CD4-positive, alpha-beta T cell treated with Interleukin-17A for 4 hours (primary cell): ENCODE data around the gene ZBED1.
"Not testable (repeated sequence)": the region's sequence is repeated elsewhere in the genome, so short reads cannot be mapped to it uniquely, and the experiment has no call there.

ENCODE experiments used
- DNase-seq: peaks from one replicate; pipeline ENCODE4 v3.0.0-alpha.2; 2020; ENCODE audit warnings: mixed read lengths

The ZBED1 gene

DNA sequence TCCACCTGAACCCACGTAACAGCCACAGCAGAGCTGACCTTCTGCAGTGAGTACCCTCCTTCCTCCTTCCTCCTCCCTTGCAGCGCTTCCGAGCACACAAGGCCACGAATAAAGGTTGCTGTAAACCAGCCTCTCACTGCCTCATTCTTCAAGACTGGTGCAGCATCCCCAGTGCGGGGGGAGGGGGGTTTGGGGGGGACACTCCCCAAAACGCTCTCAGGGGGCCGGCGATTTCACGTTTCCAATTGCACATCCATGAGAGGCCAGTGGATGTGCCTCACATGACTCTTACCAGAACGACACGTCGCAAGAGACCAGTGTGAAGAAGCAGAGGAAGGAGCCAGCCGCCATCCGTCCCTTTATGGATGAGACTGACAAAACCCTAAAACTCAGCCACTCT is 5.2 kb downstream of the ZBED1 start:
- no peak for DNase-seq

DNA sequence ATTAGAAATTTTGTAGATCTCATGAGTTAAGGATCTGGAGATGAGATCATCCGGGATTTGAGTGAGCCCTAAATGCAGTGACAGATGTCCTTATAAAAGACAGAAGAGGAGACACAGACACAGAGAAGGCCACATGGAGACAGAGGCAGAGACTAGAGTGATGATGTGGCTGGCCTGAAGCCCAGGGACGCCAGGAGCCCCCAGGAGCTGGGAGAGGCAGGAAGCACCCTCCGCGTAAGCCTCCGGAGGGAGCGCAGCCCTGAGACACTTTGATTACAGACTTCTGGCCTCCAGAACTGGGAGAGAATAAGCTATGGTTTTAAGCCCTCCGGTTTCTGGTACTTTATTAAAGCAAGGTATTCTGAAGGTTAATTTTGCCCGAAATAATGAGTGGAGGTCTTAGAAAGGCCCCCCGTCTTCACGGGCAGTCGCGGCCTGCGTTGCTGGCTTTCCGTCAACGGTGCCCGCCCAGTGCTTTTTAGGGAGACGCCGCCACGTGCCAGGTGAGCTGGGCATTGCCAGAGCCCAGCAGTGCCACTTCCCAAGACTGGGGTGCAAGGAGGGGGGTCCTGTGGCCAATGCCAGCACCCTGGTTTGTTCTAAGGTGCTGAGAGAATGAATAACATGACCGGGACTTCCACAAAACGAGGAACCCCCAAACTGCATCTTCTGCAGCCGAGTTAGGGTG is 8.1 kb downstream of the ZBED1 start:
- no peak for DNase-seq

DNA sequence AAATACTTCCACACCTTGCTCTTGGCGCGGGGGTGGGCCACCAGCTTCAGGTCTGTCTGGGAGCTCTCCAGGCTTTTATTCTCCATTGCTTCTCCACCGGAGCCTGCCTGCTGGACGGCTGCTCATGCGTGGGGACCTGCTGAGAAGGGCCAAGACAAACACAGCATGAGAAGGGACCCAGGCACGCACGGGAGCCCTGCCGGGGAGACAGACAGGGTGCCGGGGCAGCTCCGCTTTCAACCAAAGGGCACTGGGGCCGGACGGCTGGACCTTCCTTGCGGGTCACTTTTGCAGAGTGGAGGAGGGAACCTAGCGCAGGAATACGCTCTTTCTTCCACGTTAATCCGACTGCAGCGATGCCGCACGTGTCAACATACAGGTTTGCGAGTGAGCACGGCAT is 10.1 kb downstream of the ZBED1 start:
- no peak for DNase-seq

DNA sequence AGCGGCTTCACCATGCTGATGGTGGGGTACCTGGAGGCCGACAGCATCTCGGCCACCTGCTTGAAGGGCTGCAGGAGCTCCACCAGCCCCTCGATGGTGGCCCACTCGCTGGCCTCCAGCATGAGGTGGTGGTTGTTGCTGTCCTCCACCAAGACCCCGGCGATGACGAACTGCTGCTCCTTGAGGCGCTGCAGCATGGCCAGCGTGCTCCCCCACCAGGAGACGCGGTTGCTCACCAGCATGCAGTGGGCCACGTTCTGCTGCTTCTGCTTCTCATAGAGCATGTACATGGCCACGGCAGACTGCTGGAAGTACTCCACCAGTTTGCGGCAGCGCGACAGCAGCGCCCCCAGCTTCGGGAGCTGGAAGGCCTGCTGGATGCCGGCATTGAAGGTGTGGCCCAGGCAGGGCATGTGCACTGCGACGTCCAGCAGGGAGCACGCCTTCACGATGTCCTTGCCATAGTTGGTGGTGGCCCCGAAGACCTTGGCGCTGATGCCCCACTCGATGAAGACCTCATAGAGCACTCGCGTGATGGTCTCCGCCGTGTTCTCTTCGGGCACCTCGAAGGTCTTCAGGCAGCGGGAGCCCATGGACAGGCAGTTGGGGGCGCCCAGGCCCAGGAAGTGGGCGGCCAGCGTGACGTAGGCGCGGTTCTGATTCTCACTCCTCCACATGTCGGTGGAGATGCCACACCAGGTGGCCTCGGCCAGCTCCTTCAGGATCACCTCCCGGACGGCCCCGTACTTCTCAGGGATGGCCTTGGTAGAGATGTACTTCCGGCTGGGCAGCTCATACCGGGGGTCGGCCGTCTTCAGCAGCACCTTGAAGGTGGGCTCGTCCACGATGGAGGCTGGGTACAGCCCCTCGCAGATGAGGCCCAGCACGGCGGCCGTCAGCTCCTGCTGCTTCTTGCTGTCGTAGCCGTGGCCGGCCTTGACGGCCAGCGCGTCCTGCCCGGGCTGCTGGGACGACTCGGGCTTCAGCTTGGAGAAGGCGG is 11.0 kb downstream of the ZBED1 start:
- no peak for DNase-seq

DNA sequence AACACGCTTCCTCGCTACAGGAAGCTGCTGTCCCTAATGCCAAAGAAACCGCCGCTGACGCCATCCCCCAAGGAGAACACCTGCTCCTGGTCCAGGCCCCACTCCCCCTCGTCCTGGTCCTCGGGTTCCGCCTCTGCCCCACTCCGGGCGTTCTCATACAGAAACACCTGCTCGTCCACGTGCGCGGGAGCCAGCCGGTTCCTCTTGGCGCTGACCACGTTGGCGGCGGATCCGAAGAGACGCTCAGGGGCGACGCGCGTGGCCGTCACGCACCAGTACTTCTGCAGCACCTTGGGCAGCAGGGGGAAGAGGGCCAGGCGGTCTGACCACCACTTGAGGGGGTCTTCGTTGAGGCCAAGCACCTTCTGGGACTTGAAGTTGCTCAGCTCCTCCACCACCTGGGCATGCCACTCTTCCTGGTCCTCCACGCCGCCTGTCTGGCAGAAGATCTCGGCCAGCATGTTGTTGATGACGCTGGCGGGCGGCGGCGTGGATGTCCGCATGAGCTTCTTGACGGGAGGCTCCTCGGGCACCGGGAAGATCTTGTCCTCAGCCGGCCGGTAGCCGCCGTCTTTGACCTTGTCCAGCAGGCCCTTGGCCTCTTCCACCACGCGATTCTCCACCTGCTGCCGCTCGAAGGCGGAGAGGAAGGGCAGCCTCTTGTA is 12.0 kb downstream of the ZBED1 start:
- no peak for DNase-seq

DNA sequence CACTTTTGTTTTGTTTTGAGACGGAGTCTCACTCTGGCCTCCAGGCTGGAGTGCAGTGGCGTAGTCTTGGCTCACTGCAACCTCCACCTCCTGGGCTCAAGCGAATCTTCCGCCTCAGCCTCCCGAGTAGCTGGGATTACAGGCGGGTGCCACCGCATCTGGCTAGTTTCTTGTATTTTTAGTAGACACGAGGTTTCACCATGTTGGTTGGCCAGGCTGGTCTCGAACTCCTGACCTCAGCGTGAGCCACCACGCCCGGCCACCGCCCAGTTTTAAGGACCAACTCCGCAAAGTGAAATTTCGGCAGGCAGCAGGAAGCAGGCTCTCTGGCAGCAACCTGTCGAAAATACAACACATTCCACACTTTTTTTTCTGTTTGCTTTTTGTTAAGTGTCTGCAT is 13.4 kb downstream of the ZBED1 start:
- DNase-seq = no peak

DNA sequence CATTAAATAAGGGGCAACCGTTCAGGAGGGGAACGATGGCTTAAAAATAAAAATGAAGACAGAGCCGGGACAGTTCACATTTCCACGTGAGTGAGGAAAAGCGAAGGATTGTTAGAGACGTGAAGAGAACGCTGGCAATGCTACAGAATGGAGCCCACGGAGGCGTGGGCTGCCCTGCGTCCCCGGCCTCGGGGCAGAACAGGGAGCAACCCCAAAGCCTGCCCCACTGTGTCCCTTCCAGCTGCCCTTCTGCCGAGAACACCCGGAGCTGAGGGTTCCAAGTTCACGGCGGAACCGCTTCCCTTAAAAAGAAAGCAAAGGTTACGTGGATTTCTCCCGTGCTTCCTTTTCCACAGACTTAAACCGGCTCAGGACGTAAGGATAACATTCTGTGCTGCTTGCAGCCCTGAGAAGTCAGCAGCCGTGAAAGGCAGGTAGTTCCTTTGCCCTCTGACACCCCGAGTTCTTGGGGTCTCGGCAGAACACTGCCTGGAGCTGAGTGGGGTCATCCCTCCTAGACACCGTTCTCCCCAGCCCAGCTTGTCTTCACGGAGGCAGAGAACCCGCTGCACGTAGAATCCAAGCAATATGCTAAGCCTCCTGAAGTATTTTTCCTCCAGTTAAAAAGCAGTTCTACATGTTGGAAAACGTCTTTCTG is 14.2 kb downstream of the ZBED1 start:
- no peak for DNase-seq

DNA sequence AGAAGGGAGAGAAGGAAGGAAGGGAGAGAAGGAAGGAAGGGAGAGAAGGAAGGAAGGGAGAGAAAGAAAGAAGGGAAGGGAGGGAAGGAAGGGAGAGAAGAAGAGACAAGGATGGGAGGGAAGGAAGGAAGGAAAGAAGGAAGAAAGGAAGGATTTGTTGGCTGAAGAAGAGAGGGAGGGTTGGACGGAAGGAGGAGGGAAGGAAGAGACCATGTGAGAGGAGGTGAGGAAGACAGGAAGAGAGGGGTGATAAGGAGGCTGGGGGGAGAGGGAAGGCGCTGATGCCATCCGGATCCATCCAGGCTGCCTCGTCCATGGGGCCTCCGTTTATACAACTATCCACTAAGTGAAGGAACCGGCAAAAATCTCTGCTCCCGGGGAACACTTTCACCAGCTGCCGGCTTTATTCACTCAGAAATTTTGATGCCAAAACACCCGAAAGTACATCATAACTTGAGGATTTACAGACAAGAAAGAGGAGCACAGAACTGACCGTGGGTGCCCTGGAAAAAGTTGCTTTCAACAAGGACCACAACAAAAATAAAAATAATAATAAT is 14.9 kb downstream of the ZBED1 start:
- no peak for DNase-seq

DNA sequence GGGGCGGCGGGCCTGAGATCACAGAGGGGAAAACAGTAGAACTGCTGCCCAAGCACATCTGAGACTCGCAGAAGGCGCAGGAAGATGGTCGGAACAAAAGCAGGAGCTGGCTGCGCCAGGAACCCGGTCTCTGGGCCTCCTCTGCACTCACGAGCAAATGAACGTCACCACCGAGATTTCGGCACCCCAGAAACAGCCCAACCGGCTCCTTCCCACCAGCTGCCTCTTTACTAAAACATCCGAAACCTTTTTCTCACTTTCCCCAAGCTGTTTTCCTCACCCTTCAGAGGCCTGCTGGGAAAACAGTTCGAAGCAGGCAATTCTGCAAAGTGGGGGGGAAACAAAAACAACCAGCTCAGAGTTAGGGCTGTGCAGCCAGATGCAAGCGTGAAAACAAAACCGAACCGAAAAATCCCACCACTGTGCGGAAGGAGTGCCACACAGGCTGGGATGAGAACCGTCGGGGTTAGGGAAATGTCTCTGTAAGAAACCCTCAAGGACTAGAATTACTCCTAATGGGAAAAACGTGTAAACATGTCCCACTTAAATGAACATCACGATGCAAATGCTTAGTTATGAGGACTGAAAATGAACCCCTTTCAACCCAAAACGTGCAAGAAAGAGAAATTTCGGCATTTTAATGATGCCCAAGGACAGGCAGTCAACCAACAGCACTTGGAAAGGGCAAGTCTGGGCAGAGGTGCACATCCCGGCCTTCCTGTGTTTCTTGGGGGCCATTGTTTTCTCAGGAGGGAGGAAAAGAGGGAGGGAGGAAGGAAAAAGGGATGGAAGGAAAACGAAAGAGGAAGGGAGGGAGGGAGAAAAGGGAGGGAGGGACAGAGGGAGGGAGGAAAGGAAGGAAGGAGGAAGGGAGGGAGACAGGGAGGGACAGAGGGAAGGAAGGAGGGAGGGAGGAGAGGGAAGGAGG is 15.8 kb downstream of the ZBED1 start:
- no peak for DNase-seq

DNA sequence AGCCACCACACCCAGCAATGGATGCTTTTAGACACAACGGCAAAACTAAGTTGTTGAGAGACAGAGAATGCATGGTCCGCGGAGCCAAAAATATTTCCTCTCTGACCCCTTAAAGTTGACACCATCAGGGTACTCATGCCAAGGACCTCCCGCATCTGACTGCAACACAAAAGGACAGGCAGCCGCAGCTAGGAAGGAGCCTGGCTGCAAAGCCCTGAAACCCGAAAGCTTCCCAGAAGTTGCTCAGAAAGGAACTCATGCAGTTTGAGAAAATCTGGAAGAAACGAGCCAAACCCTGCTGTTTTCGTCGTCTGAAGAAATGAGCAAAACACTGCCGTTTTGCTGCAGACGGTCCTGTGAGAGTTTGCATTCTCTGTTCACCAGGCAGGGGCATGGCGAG is 16.5 kb downstream of the ZBED1 start:
- no peak for DNase-seq

DNA sequence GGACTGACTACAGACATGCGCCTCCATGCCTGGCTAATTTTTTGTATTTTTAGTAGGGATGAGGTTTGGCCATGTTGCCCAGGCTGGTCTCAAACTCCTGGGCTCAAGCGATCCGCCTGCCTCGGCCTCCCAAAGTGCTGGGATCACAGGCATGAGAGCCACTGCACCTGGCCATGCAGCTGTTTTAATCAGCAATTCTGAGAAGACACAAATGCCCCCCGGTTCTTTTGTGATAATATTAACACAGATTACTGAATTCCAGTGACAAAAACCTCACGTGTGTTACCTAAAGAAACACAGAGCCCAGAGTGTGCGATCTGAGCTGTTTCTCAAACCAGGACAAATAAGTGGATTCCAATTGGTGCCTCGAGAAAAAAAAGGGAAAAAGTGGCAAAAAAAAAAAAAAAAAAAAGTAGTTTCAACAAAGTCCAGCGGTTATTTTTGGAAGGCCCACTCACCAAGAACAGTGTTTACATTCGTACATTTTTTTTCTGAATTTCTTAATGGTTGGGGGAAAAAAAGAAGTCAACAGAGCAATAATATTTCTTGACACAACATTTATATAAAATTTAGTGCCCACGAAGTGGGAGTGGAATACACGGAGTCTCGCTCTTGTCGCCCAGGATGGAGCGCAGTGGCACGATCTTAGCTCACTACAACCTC is 17.2 kb downstream of the ZBED1 start:
- DNase-seq = no peak

DNA sequence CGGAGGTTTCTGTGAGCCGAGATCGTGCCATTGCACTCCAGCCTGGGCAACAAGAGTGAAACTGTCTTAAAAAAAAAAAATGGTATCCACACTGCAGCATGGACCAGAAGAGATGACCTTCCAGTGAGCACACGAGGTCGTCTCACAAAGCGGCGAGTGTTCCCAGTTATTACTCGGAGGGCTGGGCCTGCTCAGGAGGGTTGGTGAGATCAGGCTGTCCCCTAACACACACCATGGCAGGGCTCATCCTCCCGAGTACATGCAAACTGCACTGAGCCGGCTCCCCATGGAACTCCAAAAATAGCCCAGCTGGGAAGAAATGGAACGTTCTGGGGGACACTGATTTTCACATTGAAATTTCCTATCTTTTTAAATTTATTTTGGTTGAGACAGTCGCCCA is 19.2 kb downstream of the ZBED1 start:
- DNase-seq = not testable (repeated sequence)

DNA sequence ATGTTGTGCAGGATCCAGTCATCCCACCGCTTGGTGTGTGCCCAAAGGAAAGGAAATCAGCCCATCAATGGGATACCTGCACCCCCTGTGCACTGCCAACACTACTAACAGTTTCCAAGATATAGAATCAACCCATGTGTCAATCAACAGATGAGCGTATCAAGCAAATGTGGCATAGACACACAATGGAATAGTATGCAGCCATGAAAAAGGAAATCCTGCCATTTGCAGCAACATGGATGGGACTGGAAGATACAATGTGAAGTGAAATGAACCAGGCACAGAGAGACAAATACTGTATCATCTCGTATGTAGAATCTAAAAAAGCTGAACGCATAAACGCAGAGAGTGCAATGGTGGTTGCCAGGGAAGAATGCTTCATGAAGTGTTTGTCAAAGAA is 20.8 kb downstream of the ZBED1 start:
- DNase-seq = not testable (repeated sequence)

DNA sequence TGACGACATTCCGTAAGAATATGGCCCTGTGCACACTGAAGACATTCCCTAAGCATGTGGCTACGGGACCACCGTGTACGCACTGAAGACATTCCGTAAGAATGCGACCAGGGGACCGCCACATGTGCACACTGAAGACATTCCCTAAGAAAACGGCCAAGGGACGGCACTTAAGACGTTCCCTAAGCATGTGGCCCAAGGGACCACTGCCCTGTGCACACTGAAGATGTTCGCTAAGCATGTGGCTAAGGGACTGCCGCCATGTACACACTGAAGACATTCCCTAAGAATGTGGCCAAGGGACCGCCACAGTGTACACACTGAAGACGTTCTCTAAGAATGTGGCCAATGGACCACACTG is 21.4 kb downstream of the ZBED1 start:
- DNase-seq = no peak

DNA sequence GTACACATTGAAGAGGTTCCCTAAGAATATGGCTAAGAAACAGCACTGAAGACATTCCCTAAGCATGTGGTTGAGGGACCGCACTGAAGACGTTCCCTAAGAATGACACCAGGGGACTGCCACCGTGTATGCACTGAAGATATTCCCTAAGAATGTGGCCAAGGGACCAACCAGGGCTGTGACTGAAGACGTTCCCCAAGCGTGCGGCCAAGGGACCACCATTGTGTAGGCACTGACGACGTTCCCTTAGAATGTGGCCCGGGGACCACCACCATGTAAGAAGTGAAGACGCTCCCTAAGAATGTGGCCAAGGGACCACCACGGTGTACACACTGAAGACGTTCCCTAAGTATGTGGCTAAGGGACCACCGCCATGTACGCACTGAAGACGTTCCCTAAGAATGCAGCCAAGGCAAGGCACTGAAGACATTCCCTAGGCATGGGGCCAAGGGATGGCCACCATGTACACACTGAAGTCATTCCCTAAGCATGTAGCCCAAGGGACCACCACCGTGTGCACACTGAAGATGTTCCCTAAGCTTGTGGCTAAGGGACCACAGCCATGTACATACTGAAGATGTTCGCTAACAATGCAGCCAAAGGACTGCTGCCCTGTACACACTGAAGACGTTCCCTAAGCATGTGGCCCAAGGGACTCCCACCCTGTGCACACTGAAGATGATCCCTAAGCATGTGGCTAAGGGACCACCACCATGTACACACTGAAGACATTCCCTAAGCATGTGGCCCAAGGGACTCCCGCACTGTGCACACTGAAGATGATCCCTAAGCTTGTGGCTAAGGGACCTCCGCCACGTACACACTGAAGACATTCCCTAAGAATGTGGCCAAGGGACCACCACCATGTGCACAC is 22.0 kb downstream of the ZBED1 start:
- no peak for DNase-seq

DNA sequence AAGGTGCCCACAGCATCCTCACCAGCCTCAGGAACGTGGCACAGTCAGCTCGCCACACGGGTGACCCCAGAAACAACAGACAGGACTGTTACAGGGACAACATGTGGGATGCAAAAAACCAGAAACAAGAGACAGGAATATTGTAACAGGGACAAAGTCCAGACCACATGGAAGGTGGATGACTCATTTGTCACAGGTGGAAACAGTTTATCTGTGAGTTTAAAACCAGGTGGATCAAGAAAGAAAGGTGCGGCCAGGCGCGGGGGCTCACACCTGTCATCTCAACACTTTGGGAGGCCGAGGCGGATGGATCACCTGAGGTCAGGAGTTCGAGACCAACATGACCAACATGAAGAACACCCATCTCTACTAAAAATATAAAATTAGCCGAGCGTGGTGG is 23.5 kb downstream of the ZBED1 start:
- DNase-seq = not testable (repeated sequence)

DNA sequence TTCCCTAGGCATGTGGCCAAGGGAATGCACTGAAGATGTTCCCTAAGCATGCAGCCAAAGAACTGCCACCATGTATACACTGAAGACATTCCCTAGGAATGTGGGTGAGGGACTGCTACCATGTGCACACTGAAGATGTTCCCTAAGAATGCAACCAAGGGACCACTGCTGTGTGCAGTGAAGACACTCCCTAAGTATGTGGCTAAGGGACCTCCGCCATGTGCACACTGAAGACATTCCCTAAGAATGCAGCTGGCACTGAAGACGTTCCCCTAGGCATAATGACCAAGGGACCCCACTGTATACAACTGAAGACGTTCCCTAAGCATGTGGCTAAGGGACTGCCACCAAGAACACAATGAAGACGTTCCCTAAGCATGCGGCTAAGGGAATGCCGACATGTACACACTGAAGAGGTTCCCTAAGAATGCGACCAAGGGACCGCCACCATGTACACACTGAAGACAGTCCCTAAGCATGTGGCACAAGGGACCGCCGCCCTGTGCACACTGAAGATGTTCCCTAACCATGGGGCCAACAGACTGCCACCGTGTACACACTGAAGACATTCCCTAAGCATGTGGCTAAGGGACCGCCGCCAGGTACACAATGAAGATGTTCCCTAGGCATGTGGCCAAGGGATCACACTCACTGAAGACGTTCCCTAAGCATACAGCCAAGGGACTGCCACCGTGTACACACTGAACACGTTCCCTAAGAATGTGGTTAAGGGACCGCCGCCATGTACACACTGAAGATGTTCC is 25.6 kb downstream of the ZBED1 start:
- DNase-seq = no peak

DNA sequence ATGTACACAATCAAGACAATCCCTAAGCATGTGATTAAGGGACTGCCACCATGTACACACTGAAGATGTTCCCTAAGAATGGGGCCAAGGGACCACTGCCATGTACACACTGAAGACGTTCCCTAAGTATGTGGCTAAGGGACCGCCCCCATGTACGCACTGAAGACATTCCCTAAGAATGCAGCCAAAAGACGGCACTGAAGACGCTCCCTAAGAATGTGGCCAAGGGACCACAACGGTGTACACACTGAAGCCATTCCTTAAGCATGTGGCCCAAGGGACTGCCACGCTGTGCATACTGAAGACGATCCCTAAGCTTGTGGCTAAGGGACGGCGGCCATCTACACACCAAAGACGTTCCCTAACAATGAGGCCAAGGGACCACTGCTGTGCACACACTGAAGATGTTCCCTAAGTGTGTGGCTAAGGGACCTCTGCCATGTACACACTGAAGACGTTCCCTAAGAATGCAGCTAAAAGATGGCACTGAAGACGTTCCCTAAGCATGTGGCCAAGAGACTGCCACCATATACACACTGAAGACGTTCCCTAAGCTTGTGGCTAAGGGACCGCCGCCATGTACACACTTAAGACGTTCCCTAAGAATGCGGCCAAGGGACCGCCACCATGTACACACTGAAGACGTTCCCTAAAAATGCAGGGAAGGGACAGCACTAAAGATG is 26.4 kb downstream of the ZBED1 start:
- DNase-seq = no peak

DNA sequence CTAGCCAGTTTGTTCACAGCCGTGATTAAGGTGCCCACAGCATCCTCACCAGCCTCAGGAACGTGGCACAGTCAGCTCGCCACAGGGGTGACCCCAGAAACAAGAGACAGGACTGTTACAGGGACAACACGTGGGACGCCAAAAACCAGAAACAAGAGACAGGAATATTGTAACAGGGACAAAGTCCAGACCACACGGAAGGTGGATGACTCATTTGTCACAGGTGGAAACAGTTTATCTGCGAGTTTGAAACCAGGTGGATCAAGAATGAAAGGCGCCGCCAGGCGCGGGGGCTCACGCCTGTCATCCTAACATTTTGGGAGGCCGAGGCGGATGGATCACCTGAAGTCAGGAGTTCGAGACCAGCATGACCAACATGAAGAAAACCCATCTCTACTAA is 27.7 kb downstream of the ZBED1 start:
- DNase-seq = not testable (repeated sequence)
